ENCODE measurements around the gene SLC35G3.
"Not testable (repeated sequence)": the region's sequence is repeated elsewhere in the genome, so short reads cannot be mapped to it uniquely, and the experiment has no call there.

The SLC35G3 gene

DNA sequence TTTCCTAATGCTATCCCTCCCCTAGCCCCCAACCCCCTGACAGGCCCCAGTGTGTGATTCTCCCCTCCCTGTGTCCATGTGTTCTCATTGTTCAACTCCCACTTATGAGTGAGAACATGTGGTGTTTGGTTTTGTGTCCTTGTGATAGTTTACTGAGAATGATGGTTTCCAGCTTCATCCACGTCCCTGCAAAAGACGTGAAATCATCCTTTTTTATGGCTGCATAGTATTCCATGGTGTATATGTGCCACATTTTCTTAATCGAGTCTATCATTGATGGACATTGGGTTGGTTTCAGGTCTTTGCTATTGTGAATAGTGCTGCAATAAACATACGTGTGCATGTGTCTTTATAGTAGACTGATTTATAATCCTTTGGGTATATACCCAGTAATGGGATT, 40.1 kb upstream of the SLC35G3 start:
- not testable (repeated sequence) for H3K27me3 ChIP-seq (replicated peaks; ENCODE audit: control insufficient read depth, insufficient read depth, low read length); DNase-seq (ENCODE audit: low read depth); H3K9me3 ChIP-seq (ENCODE audit: control insufficient read depth, low read length); H3K36me3 ChIP-seq (ENCODE audit: control insufficient read depth, insufficient read depth, low read length, severe bottlenecking); H3K4me1 ChIP-seq (ENCODE audit: control insufficient read depth, insufficient read depth, low read length); H3K4me3 ChIP-seq (ENCODE audit: low read length); H3K9ac ChIP-seq (ENCODE audit: low read length)

- H3K36me3 ChIP-seq (ENCODE audit: control insufficient read depth, insufficient read depth, low read length, severe bottlenecking): no peaks in the 10 kb centered on the region
These were observed 35.4 kb upstream of the SLC35G3 start for GRCh38 chr17:35229638-35230037.

DNA sequence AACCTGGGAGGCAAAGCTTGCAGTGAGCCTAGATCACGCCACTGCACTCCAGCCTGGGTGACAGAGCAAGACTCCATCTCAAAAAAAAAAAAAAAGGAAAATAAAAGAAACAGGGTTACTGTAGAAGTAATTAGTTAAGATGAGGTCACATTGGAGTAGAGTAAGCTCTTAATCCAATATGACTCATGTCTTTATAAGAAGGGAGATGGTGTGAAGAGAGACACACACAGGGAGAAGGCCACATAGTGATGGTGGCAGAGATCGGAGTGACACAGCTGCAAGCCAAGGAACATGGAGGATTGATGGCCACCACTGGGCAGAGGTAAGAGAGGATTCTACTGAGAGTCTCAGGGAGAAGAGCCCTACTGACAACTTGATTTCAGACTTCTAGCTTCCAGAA, 33.4 kb upstream of the SLC35G3 start:
- H3K36me3 ChIP-seq (ENCODE audit: control insufficient read depth, insufficient read depth, low read length, severe bottlenecking): no peaks in the 10 kb centered on the region
- no peak overlapping the region for H3K4me3 ChIP-seq (ENCODE audit: low read length)
- no peak overlapping the region for H3K9ac ChIP-seq (ENCODE audit: low read length)
- H3K4me1 ChIP-seq (ENCODE audit: control insufficient read depth, insufficient read depth, low read length): no peaks in the 10 kb centered on the region
- no peaks in the 10 kb centered on the region for H3K27me3 ChIP-seq (replicated peaks; ENCODE audit: control insufficient read depth, insufficient read depth, low read length)
- H3K9me3 ChIP-seq (ENCODE audit: control insufficient read depth, low read length): peaks cover 2% of the 10 kb centered on the region
- DNase-seq (ENCODE audit: low read depth): no peak

More at GRCh38 chr17:35229638-35230037, 35.4 kb upstream of the SLC35G3 start:
- no peaks in the 10 kb centered on the region for H3K27me3 ChIP-seq (replicated peaks; ENCODE audit: control insufficient read depth, insufficient read depth, low read length)
- H3K9ac ChIP-seq (ENCODE audit: low read length): no peak overlapping the region
- no peak overlapping the region for H3K4me3 ChIP-seq (ENCODE audit: low read length)
- no peak for DNase-seq (ENCODE audit: low read depth)
- H3K9me3 ChIP-seq (ENCODE audit: control insufficient read depth, low read length): no peaks in the 10 kb centered on the region
- H3K4me1 ChIP-seq (ENCODE audit: control insufficient read depth, insufficient read depth, low read length): no peaks in the 10 kb centered on the region

GRCh38 chr17:35224436-35224835, 30.2 kb upstream of the SLC35G3 start:
- Histone ChIP-seq H3K27me3 (replicated peaks; ENCODE audit: control insufficient read depth, insufficient read depth, low read length) (no peaks in the 10 kb centered on the region), H3K4me3 (ENCODE audit: low read length) (no peak overlapping the region), H3K9ac (ENCODE audit: low read length) (no peak overlapping the region), H3K4me1 (ENCODE audit: control insufficient read depth, insufficient read depth, low read length) (no peaks in the 10 kb centered on the region), H3K36me3 (ENCODE audit: control insufficient read depth, insufficient read depth, low read length, severe bottlenecking) (no peaks in the 10 kb centered on the region), H3K9me3 (ENCODE audit: control insufficient read depth, low read length) (peaks cover 5% of the 10 kb centered on the region)
- DNase-seq (ENCODE audit: low read depth): no peak

DNA sequence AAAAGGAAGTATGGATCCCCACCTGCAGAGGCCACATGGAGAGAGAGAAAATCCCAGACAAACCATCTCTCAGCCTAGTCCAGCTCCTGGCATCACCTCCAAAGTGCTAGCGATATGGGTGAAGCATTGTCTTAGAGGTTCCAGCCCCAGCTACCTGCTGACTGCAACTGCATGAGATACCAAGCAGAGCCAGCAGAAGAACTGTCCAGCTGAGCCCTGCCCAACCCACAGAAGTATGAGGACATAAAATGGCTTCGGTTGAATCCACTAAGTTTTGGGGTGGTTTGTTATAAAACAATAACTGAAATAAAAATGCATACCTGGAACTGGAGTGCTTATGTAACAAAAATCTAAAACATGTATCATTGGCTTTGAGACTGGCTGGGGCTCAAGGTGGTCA, 28.3 kb upstream of the SLC35G3 start:
- H3K27me3 ChIP-seq (replicated peaks; ENCODE audit: control insufficient read depth, insufficient read depth, low read length): no peaks in the 10 kb centered on the region
- no peak overlapping the region for H3K9ac ChIP-seq (ENCODE audit: low read length)
- no peak overlapping the region for H3K4me3 ChIP-seq (ENCODE audit: low read length)
- H3K9me3 ChIP-seq (ENCODE audit: control insufficient read depth, low read length): peaks cover 5% of the 10 kb centered on the region
- no peaks in the 10 kb centered on the region for H3K4me1 ChIP-seq (ENCODE audit: control insufficient read depth, insufficient read depth, low read length)
- H3K36me3 ChIP-seq (ENCODE audit: control insufficient read depth, insufficient read depth, low read length, severe bottlenecking): no peaks in the 10 kb centered on the region
- DNase-seq (ENCODE audit: low read depth): no peak

DNA sequence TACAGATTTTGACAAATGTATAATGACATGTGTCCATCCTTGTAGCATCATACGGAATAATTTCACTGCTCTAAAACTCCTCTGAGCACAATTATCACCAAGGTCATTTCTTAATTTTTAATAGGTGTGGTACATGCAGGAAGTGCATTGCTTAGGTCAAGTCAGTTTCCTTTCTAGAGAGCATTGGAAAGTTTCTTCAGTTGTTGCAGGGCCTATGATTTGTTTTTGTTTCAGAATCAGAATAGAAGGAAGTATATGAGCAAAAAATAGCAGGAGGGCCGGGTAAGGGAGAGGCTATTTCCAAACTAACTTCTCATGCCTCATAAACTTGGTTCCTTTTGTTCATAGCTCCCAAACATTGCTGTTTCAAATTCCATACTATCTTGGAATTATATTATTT, 24.7 kb upstream of the SLC35G3 start:
- peaks cover 8% of the 10 kb centered on the region for H3K27me3 ChIP-seq (replicated peaks; ENCODE audit: control insufficient read depth, insufficient read depth, low read length)
- peaks cover 5% of the 10 kb centered on the region for H3K9me3 ChIP-seq (ENCODE audit: control insufficient read depth, low read length)
- H3K36me3 ChIP-seq (ENCODE audit: control insufficient read depth, insufficient read depth, low read length, severe bottlenecking): no peaks in the 10 kb centered on the region
- H3K4me3 ChIP-seq (ENCODE audit: low read length): no peak overlapping the region
- H3K9ac ChIP-seq (ENCODE audit: low read length): no peak overlapping the region
- H3K4me1 ChIP-seq (ENCODE audit: control insufficient read depth, insufficient read depth, low read length): no peaks in the 10 kb centered on the region
- DNase-seq (ENCODE audit: low read depth): no peak

GRCh38 chr17:35217107-35217506, 22.9 kb upstream of the SLC35G3 start:
- H3K9ac ChIP-seq (ENCODE audit: low read length): no peak overlapping the region

GRCh38 chr17:35214631-35215273, 20.6 kb upstream of the SLC35G3 start:
- Histone ChIP-seq H3K4me1 (ENCODE audit: control insufficient read depth, insufficient read depth, low read length) (no peaks in the 10 kb centered on the region), H3K9me3 (ENCODE audit: control insufficient read depth, low read length) (no peaks in the 10 kb centered on the region), H3K4me3 (ENCODE audit: low read length) (no peak overlapping the region), H3K27me3 (replicated peaks; ENCODE audit: control insufficient read depth, insufficient read depth, low read length) (peaks cover 8% of the 10 kb centered on the region), H3K36me3 (ENCODE audit: control insufficient read depth, insufficient read depth, low read length, severe bottlenecking) (no peaks in the 10 kb centered on the region), H3K9ac (ENCODE audit: low read length) (no peak overlapping the region)
- DNase-seq (ENCODE audit: low read depth): no peak

More at GRCh38 chr17:35217107-35217506, 22.9 kb upstream of the SLC35G3 start:
- Histone ChIP-seq H3K4me3 (ENCODE audit: low read length) (no peak overlapping the region), H3K27me3 (replicated peaks; ENCODE audit: control insufficient read depth, insufficient read depth, low read length) (peaks cover 8% of the 10 kb centered on the region), H3K9me3 (ENCODE audit: control insufficient read depth, low read length) (no peaks in the 10 kb centered on the region), H3K4me1 (ENCODE audit: control insufficient read depth, insufficient read depth, low read length) (no peaks in the 10 kb centered on the region), H3K36me3 (ENCODE audit: control insufficient read depth, insufficient read depth, low read length, severe bottlenecking) (no peaks in the 10 kb centered on the region)
- DNase-seq (ENCODE audit: low read depth): no peak

DNA sequence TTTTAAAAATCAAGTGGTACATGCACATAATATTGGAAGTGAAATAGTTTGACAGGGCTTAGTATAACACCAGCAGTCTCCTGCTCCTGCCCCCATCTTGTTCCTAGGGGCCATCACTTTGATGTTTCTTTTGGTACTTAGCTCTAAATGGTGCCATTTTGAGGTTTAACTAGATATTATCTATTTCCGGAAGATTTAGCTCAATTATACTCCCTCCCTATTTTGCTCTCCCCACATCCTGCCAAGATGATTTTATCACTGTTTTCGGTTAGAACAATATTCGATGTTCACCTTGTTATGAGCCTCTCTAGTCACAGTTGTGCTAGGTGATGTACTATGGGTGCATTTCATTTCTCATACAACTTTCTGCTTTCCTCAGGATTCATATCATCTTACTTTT, 20.0 kb upstream of the SLC35G3 start:
- H3K27me3 ChIP-seq (replicated peaks; ENCODE audit: control insufficient read depth, insufficient read depth, low read length): peaks cover 8% of the 10 kb centered on the region
- no peak overlapping the region for H3K9ac ChIP-seq (ENCODE audit: low read length)
- no peaks in the 10 kb centered on the region for H3K9me3 ChIP-seq (ENCODE audit: control insufficient read depth, low read length)
- H3K36me3 ChIP-seq (ENCODE audit: control insufficient read depth, insufficient read depth, low read length, severe bottlenecking): no peaks in the 10 kb centered on the region
- no peak for DNase-seq (ENCODE audit: low read depth)
- H3K4me1 ChIP-seq (ENCODE audit: control insufficient read depth, insufficient read depth, low read length): no peaks in the 10 kb centered on the region
- H3K4me3 ChIP-seq (ENCODE audit: low read length): no peak overlapping the region

GRCh38 chr17:35213412-35213940, 19.3 kb upstream of the SLC35G3 start:
- H3K36me3 ChIP-seq (ENCODE audit: control insufficient read depth, insufficient read depth, low read length, severe bottlenecking): no peaks in the 10 kb centered on the region

DNA sequence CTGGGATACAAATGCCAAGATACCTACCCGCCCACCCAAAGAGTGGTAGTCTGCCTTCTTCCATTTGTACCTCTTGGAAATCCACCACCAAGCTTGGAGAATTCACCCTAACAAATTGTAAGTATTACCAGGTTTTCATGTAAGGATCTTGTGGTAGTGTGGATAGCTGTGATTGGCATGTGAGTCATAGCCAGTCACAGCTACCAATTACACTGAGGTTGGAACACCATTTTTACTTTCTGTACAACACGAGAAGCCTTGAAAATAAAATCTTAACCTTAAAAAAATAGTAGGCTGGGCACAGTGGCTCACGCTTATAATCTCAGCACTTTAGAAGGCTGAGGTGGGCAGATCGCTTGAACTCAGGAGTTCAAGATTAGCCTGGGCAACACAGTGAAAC, 18.5 kb upstream of the SLC35G3 start:
- Histone ChIP-seq H3K9ac (ENCODE audit: low read length) (no peak overlapping the region), H3K27me3 (replicated peaks; ENCODE audit: control insufficient read depth, insufficient read depth, low read length) (peaks cover 8% of the 10 kb centered on the region), H3K36me3 (ENCODE audit: control insufficient read depth, insufficient read depth, low read length, severe bottlenecking) (no peaks in the 10 kb centered on the region), H3K4me3 (ENCODE audit: low read length) (no peak overlapping the region), H3K4me1 (ENCODE audit: control insufficient read depth, insufficient read depth, low read length) (no peaks in the 10 kb centered on the region), H3K9me3 (ENCODE audit: control insufficient read depth, low read length) (no peaks in the 10 kb centered on the region)
- no peak for DNase-seq (ENCODE audit: low read depth)

More at GRCh38 chr17:35213412-35213940, 19.3 kb upstream of the SLC35G3 start:
- Histone ChIP-seq H3K4me1 (ENCODE audit: control insufficient read depth, insufficient read depth, low read length) (no peaks in the 10 kb centered on the region), H3K4me3 (ENCODE audit: low read length) (no peak overlapping the region), H3K27me3 (replicated peaks; ENCODE audit: control insufficient read depth, insufficient read depth, low read length) (peaks cover 8% of the 10 kb centered on the region), H3K9me3 (ENCODE audit: control insufficient read depth, low read length) (no peaks in the 10 kb centered on the region), H3K9ac (ENCODE audit: low read length) (no peak overlapping the region)
- DNase-seq (ENCODE audit: low read depth): no peak

- no peaks in the 10 kb centered on the region for H3K4me1 ChIP-seq (ENCODE audit: control insufficient read depth, insufficient read depth, low read length)
- peaks cover 8% of the 10 kb centered on the region for H3K27me3 ChIP-seq (replicated peaks; ENCODE audit: control insufficient read depth, insufficient read depth, low read length)
- H3K36me3 ChIP-seq (ENCODE audit: control insufficient read depth, insufficient read depth, low read length, severe bottlenecking): no peaks in the 10 kb centered on the region
- no peaks in the 10 kb centered on the region for H3K9me3 ChIP-seq (ENCODE audit: control insufficient read depth, low read length)
- no peak overlapping the region for H3K9ac ChIP-seq (ENCODE audit: low read length)
- H3K4me3 ChIP-seq (ENCODE audit: low read length): no peak overlapping the region
- DNase-seq (ENCODE audit: low read depth): no peak
These were observed 16.5 kb upstream of the SLC35G3 start for GRCh38 chr17:35210741-35211140.
